Dendritic cell treated with granulocyte-macrophage colony-stimulating factor and Interleukin-4, amounts not matched to agents 40 ng/mL and 50 ng/mL, for 4 days (primary cell): ENCODE results near the gene TCF12.

ENCODE experiments used
- H3K27ac Mint-ChIP-seq: one replicate; pipeline ENCODE4 v1.8.0; 2022; ENCODE audit warnings: mild to moderate bottlenecking, mixed read lengths
- H3K27me3 Mint-ChIP-seq: one replicate; pipeline ENCODE4 v1.8.0; 2022; ENCODE audit warnings: mild to moderate bottlenecking, mixed read lengths
- H3K36me3 Mint-ChIP-seq: one replicate; pipeline ENCODE4 v1.8.0; 2022; ENCODE audit warnings: low read depth, mixed read lengths
- H3K4me1 Mint-ChIP-seq: one replicate; pipeline ENCODE4 v1.8.0; 2022; ENCODE audit warnings: low read depth, mixed read lengths
- H3K4me3 Mint-ChIP-seq: one replicate; pipeline ENCODE4 v1.8.0; 2022; ENCODE audit warnings: mild to moderate bottlenecking, moderate library complexity, mixed read lengths
- H3K9me3 Mint-ChIP-seq: one replicate; pipeline ENCODE4 v1.8.0; 2022; ENCODE audit warnings: mixed read lengths
- intact Hi-C: fragments of 100-400 bp; cut with micrococcal nuclease; formaldehyde crosslinking; loops from one replicate; pipeline ENCODE4 v1.15.0; 2022

The TCF12 gene

GRCh38 chr15:56918046-56918938, at the start of gene TCF12:
TSS of gene TCF12 (plus strand) at chr15:56918644. CDS start at chr15:56919914, 1,270 bp downstream.
- Mint-ChIP-seq H3K9me3 (no peaks in the 10 kb centered on the region), H3K4me1 (peaks cover 34% of the 10 kb centered on the region), H3K36me3 (peaks cover 34% of the 10 kb centered on the region), H3K4me3 (peak within 1 kb of the TSS; percentile 85), H3K27me3 (no peaks in the 10 kb centered on the region), H3K27ac (peak within 1 kb of the TSS; percentile 93)
- intact Hi-C loops: loop anchor here (1.0 to 5.0 kb wide), 2 partner anchors 31 to 96 kb away; no protein-coding TSS in a partner anchor

GRCh38 chr15:56869573-56869972, 48.9 kb upstream of the TCF12 start:
- Mint-ChIP-seq H3K4me1 (peaks cover 5% of the 10 kb centered on the region), H3K27me3 (no peaks in the 10 kb centered on the region), H3K9me3 (no peaks in the 10 kb centered on the region), H3K36me3 (no peaks in the 10 kb centered on the region), H3K27ac (no peak overlapping the region), H3K4me3 (no peak overlapping the region)
- intact Hi-C loops: loop anchor here (1.0 to 10.0 kb wide), 2 partner anchors 155 to 373 kb away; no protein-coding TSS in a partner anchor

- Mint-ChIP-seq H3K27me3 (no peaks in the 10 kb centered on the region), H3K9me3 (no peaks in the 10 kb centered on the region), H3K36me3 (no peaks in the 10 kb centered on the region), H3K4me3 (no peak overlapping the region), H3K27ac (no peak overlapping the region), H3K4me1 (no peaks in the 10 kb centered on the region)
- intact Hi-C loops: no loop called here
Measured at GRCh38 chr15:56871185-56871584, 47.3 kb upstream of the TCF12 start.

- H3K27me3 Mint-ChIP-seq: no peaks in the 10 kb centered on the region
- no peaks in the 10 kb centered on the region for H3K36me3 Mint-ChIP-seq
Measured at GRCh38 chr15:56871867-56872266, 46.6 kb upstream of the TCF12 start.

GRCh38 chr15:56877255-56877970, 41.0 kb upstream of the TCF12 start:
- H3K27ac Mint-ChIP-seq: peak overlapping the region; percentile 27
- H3K36me3 Mint-ChIP-seq: no peaks in the 10 kb centered on the region
- H3K9me3 Mint-ChIP-seq: no peaks in the 10 kb centered on the region
- no peak overlapping the region for H3K4me3 Mint-ChIP-seq
- H3K4me1 Mint-ChIP-seq: peaks cover 6% of the 10 kb centered on the region
- intact Hi-C loops: no loop called here
- H3K27me3 Mint-ChIP-seq: no peaks in the 10 kb centered on the region

More at GRCh38 chr15:56871867-56872266, 46.6 kb upstream of the TCF12 start:
- no peak overlapping the region for H3K4me3 Mint-ChIP-seq
- no peak overlapping the region for H3K27ac Mint-ChIP-seq
- H3K9me3 Mint-ChIP-seq: no peaks in the 10 kb centered on the region
- intact Hi-C loops: no loop called here
- H3K4me1 Mint-ChIP-seq: no peaks in the 10 kb centered on the region

GRCh38 chr15:56879502-56879901, 38.9 kb upstream of the TCF12 start:
- H3K27ac Mint-ChIP-seq: no peak overlapping the region
- no peak overlapping the region for H3K4me3 Mint-ChIP-seq
- H3K36me3 Mint-ChIP-seq: no peaks in the 10 kb centered on the region
- H3K27me3 Mint-ChIP-seq: no peaks in the 10 kb centered on the region
- intact Hi-C loops: no loop called here
- H3K4me1 Mint-ChIP-seq: peaks cover 8% of the 10 kb centered on the region
- no peaks in the 10 kb centered on the region for H3K9me3 Mint-ChIP-seq

- Mint-ChIP-seq H3K27ac (no peak overlapping the region), H3K4me1 (peaks cover 38% of the 10 kb centered on the region), H3K9me3 (no peaks in the 10 kb centered on the region), H3K4me3 (no peak overlapping the region), H3K27me3 (no peaks in the 10 kb centered on the region), H3K36me3 (no peaks in the 10 kb centered on the region)
- intact Hi-C loops: no loop called here
Measured at GRCh38 chr15:56883088-56883487, 35.4 kb upstream of the TCF12 start.

GRCh38 chr15:56886363-56886931, 32.0 kb upstream of the TCF12 start:
- H3K27me3 Mint-ChIP-seq: no peaks in the 10 kb centered on the region
- H3K4me1 Mint-ChIP-seq: peaks cover 43% of the 10 kb centered on the region
- H3K27ac Mint-ChIP-seq: peak overlapping the region; percentile 96
- no peaks in the 10 kb centered on the region for H3K36me3 Mint-ChIP-seq
- H3K4me3 Mint-ChIP-seq: peak overlapping the region; percentile 84
- intact Hi-C loops: no loop called here
- no peaks in the 10 kb centered on the region for H3K9me3 Mint-ChIP-seq

- intact Hi-C loops: loop anchor here (1.0 kb wide), 1 partner anchor 31 kb away; the partner anchor contains the start of gene TCF12
- no peaks in the 10 kb centered on the region for H3K36me3 Mint-ChIP-seq
- H3K27ac Mint-ChIP-seq: peak overlapping the region; percentile 96
- H3K4me3 Mint-ChIP-seq: peak overlapping the region; percentile 84
- H3K27me3 Mint-ChIP-seq: no peaks in the 10 kb centered on the region
- H3K4me1 Mint-ChIP-seq: peaks cover 43% of the 10 kb centered on the region
- no peaks in the 10 kb centered on the region for H3K9me3 Mint-ChIP-seq
Measured at GRCh38 chr15:56886932-56887781, 31.3 kb upstream of the TCF12 start.

- H3K27ac Mint-ChIP-seq: peak overlapping the region; percentile 96
- peaks cover 43% of the 10 kb centered on the region for H3K4me1 Mint-ChIP-seq
- peak overlapping the region; percentile 84 for H3K4me3 Mint-ChIP-seq
- H3K36me3 Mint-ChIP-seq: no peaks in the 10 kb centered on the region
- H3K9me3 Mint-ChIP-seq: no peaks in the 10 kb centered on the region
- H3K27me3 Mint-ChIP-seq: no peaks in the 10 kb centered on the region
- intact Hi-C loops: loop anchor here (1.0 kb wide), 1 partner anchor 30 kb away; the partner anchor contains the start of gene TCF12
Measured at GRCh38 chr15:56887782-56888438, 30.5 kb upstream of the TCF12 start.

GRCh38 chr15:56890038-56890437, 28.4 kb upstream of the TCF12 start:
- intact Hi-C loops: no loop called here
- no peaks in the 10 kb centered on the region for H3K9me3 Mint-ChIP-seq
- peaks cover 36% of the 10 kb centered on the region for H3K4me1 Mint-ChIP-seq
- H3K4me3 Mint-ChIP-seq: no peak overlapping the region
- H3K27ac Mint-ChIP-seq: no peak overlapping the region
- H3K36me3 Mint-ChIP-seq: no peaks in the 10 kb centered on the region
- no peaks in the 10 kb centered on the region for H3K27me3 Mint-ChIP-seq

GRCh38 chr15:56891852-56892440, 26.5 kb upstream of the TCF12 start:
- H3K4me3 Mint-ChIP-seq: no peak overlapping the region
- H3K9me3 Mint-ChIP-seq: peaks cover 3% of the 10 kb centered on the region
- no peaks in the 10 kb centered on the region for H3K36me3 Mint-ChIP-seq
- no peak overlapping the region for H3K27ac Mint-ChIP-seq
- no peaks in the 10 kb centered on the region for H3K27me3 Mint-ChIP-seq
- intact Hi-C loops: no loop called here
- H3K4me1 Mint-ChIP-seq: peaks cover 21% of the 10 kb centered on the region
